HepG2 (cell line): Measurements from ENCODE around the gene LYPLA2. TPM values are rescaled to one million over a fixed set of nuclear protein-coding genes. Genes with fewer than 3 reads are reported as not detected.

Experiments used
- CEBPG ChIP-seq: IDR thresholded peaks from 2 replicates; pipeline ENCODE4 v1.6.1; 2016
- FOXA1 ChIP-seq, 2 experiments: fragments of 450-650 bp in 1 of 2; sonication (generic) in 1 of 2; formaldehyde crosslinking in 1 of 2; IDR thresholded peaks; 2 replicates each; pipeline versions ENCODE4 v1.4.0 to v1.6.1; 2016 to 2020; ENCODE audit warnings: missing genetic modification reagents in 1 of 2
- HDAC6 ChIP-seq: fragments of 200-600 bp; sonication (generic); IDR thresholded peaks from 2 replicates; pipeline ENCODE4 v1.7.0; 2017; ENCODE audit warnings: mild to moderate bottlenecking, antibody characterized with exemption, low read length, low read depth
- MTF2 ChIP-seq: sonication (generic); formaldehyde crosslinking; IDR thresholded peaks from 2 replicates; pipeline ENCODE4 v1.5.0; 2020; ENCODE audit warnings: missing genetic modification reagents, borderline replicate concordance
- NR2C2 ChIP-seq: sonication (generic); formaldehyde crosslinking; IDR thresholded peaks from 2 replicates; pipeline ENCODE4 v1.4.0; 2020; ENCODE audit warnings: missing genetic modification reagents, mild to moderate bottlenecking, moderate library complexity, borderline replicate concordance
- REL ChIP-seq: sonication (generic); formaldehyde crosslinking; conservative IDR thresholded peaks from 2 replicates; pipeline ENCODE4 v1.8.0; 2022; ENCODE audit warnings: mild to moderate bottlenecking, missing genetic modification reagents, moderate library complexity
- TCF12 ChIP-seq, 2 experiments: fragments of 450-650 bp in 1 of 2; sonication (generic) in 1 of 2; formaldehyde crosslinking in 1 of 2; IDR thresholded peaks; 2 replicates each; pipeline versions ENCODE4 v1.6.1 to v1.8.0; 2017 to 2022; ENCODE audit warnings: antibody characterized with exemption in 1 of 2, mild to moderate bottlenecking in 1 of 2, missing genetic modification reagents in 1 of 2, moderate library complexity in 1 of 2
- ZFP36L1 ChIP-seq: sonication (generic); formaldehyde crosslinking; IDR thresholded peaks from 2 replicates; pipeline ENCODE4 v1.8.0; 2022; ENCODE audit warnings: mild to moderate bottlenecking, missing genetic modification reagents, moderate library complexity
- ZFP36L2 ChIP-seq: sonication (generic); formaldehyde crosslinking; IDR thresholded peaks from 2 replicates; pipeline ENCODE4 v1.4.0; 2020; ENCODE audit warnings: missing genetic modification reagents
- polyA plus RNA-seq, 8 experiments: library from polyadenylated mRNA; depleted of rRNA in 3 of 8; stranded (reverse) in 7 of 8; unstranded in 1 of 8; fragments of >200 nt; fragmentation: Illumina TruSeq in 4 of 8; extraction: Trizol in 4 of 8; gene quantifications; 2 replicates each; pipeline versions ENCODE4 v1.2.1 to v1.2.3, GENCODE V29; 2011 to 2016; ENCODE audit warnings: low read depth in 4 of 8, missing spikeins in 1 of 8, mixed read lengths in 1 of 8; ENCODE audit not compliant: insufficient read depth in 1 of 8
- total RNA-seq, 5 experiments: library from RNA; depleted of rRNA; stranded (reverse); fragments of >200 nt; fragmentation: Illumina TruSeq; extraction: Trizol; gene quantifications; 2 replicates each; pipeline ENCODE4 v1.2.3, GENCODE V29; 2016; ENCODE audit warnings: low read depth in 1 of 5
- TF ChIP-seq, protein P1 (sequence below): sonication (generic); formaldehyde crosslinking; IDR thresholded peaks from 2 replicates; pipeline ENCODE4 v1.5.0; 2020; ENCODE audit warnings: mild to moderate bottlenecking, missing genetic modification reagents
- TF ChIP-seq, protein P2 (sequence below): sonication (generic); formaldehyde crosslinking; IDR thresholded peaks from 2 replicates; pipeline ENCODE4 v1.9.0; 2022; ENCODE audit warnings: low read depth, missing genetic modification reagents
- TF ChIP-seq, protein P3 (sequence below): sonication (generic); formaldehyde crosslinking; IDR thresholded peaks from 2 replicates; pipeline ENCODE4 v1.5.0; 2020; ENCODE audit warnings: mild to moderate bottlenecking, missing genetic modification reagents, moderate library complexity
- TF ChIP-seq, protein P4 (sequence below): sonication (generic); formaldehyde crosslinking; IDR thresholded peaks from 2 replicates; pipeline ENCODE4 v1.4.0; 2020; ENCODE audit warnings: mild to moderate bottlenecking, missing genetic modification reagents
- TF ChIP-seq, protein P5 (sequence below): sonication (generic); formaldehyde crosslinking; IDR thresholded peaks from 2 replicates; pipeline ENCODE4 v1.5.0; 2020; ENCODE audit warnings: mild to moderate bottlenecking, missing genetic modification reagents, borderline replicate concordance

Gene LYPLA2
- total and polyA plus RNA-seq, 2 of the 13 experiments (the other 11 are each of a cell fraction or from before 2014, with no cell fraction given) = 72.1 to 73.2 TPM

DNA sequence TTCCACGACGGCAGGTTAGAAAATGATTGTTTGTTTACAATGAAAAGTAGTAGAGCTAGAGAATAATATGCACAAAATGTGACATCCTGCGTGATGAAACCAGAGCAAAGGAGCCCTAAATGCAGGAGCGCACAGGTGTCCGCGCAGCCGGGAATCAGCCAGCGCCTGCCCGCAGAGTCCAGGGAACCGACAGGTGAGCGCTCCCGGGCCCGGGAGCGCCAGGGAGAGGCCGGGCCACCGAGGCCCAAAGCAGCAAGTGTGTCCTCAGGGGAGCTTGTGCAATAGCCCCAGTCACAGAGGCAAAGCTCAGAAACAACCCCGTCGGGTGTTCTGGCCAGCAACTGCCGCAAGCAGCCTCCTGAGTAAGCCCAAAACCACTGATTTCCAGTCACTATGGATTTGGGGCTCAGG is 10.4 kb downstream of the LYPLA2 start (continued):
- TF ChIP-seq, protein P1, sequence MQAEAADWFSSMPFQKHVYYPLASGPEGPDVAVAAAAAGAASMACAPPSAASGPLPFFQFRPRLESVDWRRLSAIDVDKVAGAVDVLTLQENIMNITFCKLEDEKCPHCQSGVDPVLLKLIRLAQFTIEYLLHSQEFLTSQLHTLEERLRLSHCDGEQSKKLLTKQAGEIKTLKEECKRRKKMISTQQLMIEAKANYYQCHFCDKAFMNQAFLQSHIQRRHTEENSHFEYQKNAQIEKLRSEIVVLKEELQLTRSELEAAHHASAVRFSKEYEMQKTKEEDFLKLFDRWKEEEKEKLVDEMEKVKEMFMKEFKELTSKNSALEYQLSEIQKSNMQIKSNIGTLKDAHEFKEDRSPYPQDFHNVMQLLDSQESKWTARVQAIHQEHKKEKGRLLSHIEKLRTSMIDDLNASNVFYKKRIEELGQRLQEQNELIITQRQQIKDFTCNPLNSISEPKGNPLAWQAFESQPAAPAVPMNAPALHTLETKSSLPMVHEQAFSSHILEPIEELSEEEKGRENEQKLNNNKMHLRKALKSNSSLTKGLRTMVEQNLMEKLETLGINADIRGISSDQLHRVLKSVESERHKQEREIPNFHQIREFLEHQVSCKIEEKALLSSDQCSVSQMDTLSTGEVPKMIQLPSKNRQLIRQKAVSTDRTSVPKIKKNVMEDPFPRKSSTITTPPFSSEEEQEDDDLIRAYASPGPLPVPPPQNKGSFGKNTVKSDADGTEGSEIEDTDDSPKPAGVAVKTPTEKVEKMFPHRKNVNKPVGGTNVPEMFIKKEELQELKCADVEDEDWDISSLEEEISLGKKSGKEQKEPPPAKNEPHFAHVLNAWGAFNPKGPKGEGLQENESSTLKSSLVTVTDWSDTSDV (CRISPR knock-in tag) = no peak
- TF ChIP-seq FOXA1 (IDR thresholded peaks at IDR 0.05) (no peak), FOXA1 (CRISPR knock-in tag; IDR thresholded peaks at IDR 0.05) (0 out of 2 replicates have a peak, but pooled peaks have one; percentile 3), ZFP36L2 (CRISPR knock-in tag) (no peak), CEBPG (CRISPR knock-in tag) (peak; percentile 78), TCF12 (IDR thresholded peaks at IDR 0.05) (no peak), TCF12 (CRISPR knock-in tag; IDR thresholded peaks at IDR 0.05) (no peak), MTF2 (CRISPR knock-in tag) (no peak), NR2C2 (CRISPR knock-in tag) (no peak), HDAC6 (no peak), ZFP36L1 (CRISPR knock-in tag) (no peak), REL (CRISPR knock-in tag) (no peak)
- TF ChIP-seq, protein P2, sequence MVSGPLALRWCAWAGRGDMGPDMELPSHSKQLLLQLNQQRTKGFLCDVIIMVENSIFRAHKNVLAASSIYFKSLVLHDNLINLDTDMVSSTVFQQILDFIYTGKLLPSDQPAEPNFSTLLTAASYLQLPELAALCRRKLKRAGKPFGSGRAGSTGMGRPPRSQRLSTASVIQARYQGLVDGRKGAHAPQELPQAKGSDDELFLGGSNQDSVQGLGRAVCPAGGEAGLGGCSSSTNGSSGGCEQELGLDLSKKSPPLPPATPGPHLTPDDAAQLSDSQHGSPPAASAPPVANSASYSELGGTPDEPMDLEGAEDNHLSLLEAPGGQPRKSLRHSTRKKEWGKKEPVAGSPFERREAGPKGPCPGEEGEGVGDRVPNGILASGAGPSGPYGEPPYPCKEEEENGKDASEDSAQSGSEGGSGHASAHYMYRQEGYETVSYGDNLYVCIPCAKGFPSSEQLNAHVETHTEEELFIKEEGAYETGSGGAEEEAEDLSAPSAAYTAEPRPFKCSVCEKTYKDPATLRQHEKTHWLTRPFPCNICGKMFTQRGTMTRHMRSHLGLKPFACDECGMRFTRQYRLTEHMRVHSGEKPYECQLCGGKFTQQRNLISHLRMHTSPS (CRISPR knock-in tag) = no peak; the same call in 1 of the 2 replicates
- TF ChIP-seq, protein P3, sequence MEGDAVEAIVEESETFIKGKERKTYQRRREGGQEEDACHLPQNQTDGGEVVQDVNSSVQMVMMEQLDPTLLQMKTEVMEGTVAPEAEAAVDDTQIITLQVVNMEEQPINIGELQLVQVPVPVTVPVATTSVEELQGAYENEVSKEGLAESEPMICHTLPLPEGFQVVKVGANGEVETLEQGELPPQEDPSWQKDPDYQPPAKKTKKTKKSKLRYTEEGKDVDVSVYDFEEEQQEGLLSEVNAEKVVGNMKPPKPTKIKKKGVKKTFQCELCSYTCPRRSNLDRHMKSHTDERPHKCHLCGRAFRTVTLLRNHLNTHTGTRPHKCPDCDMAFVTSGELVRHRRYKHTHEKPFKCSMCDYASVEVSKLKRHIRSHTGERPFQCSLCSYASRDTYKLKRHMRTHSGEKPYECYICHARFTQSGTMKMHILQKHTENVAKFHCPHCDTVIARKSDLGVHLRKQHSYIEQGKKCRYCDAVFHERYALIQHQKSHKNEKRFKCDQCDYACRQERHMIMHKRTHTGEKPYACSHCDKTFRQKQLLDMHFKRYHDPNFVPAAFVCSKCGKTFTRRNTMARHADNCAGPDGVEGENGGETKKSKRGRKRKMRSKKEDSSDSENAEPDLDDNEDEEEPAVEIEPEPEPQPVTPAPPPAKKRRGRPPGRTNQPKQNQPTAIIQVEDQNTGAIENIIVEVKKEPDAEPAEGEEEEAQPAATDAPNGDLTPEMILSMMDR (CRISPR knock-in tag) = no peak
- TF ChIP-seq, protein P4, sequence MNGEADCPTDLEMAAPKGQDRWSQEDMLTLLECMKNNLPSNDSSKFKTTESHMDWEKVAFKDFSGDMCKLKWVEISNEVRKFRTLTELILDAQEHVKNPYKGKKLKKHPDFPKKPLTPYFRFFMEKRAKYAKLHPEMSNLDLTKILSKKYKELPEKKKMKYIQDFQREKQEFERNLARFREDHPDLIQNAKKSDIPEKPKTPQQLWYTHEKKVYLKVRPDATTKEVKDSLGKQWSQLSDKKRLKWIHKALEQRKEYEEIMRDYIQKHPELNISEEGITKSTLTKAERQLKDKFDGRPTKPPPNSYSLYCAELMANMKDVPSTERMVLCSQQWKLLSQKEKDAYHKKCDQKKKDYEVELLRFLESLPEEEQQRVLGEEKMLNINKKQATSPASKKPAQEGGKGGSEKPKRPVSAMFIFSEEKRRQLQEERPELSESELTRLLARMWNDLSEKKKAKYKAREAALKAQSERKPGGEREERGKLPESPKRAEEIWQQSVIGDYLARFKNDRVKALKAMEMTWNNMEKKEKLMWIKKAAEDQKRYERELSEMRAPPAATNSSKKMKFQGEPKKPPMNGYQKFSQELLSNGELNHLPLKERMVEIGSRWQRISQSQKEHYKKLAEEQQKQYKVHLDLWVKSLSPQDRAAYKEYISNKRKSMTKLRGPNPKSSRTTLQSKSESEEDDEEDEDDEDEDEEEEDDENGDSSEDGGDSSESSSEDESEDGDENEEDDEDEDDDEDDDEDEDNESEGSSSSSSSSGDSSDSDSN = 0 out of 2 replicates have a peak, but pooled peaks have one; percentile 31
- TF ChIP-seq, protein P5, sequence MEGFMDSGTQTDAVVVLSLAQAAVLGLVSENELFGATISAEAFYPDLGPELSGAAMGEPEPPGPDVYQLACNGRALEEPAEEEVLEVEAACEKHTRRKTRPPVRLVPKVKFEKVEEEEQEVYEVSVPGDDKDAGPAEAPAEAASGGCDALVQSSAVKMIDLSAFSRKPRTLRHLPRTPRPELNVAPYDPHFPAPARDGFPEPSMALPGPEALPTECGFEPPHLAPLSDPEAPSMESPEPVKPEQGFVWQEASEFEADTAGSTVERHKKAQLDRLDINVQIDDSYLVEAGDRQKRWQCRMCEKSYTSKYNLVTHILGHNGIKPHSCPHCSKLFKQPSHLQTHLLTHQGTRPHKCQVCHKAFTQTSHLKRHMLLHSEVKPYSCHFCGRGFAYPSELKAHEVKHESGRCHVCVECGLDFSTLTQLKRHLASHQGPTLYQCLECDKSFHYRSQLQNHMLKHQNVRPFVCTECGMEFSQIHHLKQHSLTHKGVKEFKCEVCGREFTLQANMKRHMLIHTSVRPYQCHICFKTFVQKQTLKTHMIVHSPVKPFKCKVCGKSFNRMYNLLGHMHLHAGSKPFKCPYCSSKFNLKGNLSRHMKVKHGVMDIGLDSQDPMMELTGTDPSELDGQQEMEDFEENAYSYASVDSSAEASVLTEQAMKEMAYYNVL = no peak
